ENCODE data around the gene SPOCK3.

DNA sequence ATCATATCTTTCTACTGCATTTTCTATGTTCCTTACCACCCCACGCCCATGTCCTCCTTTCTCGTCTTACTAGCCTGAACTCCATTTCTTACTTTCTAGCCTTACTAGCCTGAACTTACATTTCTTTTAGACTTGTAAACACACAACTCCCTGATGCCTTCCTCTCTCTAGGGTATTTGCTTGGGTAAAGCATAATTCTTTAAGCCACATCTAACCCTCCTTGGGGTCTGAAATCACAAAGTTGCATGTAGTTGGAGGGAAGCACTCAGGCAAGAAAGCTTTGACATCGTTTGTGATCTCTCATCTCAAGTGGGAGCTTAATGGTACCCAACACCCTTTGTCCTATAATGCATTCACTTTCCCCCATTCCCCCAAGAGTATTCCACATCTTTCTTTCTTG, 124.4 kb downstream of the SPOCK3 start:
- no peak for TF ChIP-seq FOXM1 (IDR thresholded peaks at IDR 0.05; ENCODE audit: borderline replicate concordance, low read depth)
- TF ChIP-seq, protein P1, sequence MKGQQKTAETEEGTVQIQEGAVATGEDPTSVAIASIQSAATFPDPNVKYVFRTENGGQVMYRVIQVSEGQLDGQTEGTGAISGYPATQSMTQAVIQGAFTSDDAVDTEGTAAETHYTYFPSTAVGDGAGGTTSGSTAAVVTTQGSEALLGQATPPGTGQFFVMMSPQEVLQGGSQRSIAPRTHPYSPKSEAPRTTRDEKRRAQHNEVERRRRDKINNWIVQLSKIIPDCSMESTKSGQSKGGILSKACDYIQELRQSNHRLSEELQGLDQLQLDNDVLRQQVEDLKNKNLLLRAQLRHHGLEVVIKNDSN (IDR thresholded peaks at IDR 0.05): no peak
- no peak for TF ChIP-seq NFIC (IDR thresholded peaks at IDR 0.05)
- TF ChIP-seq RAD21 (IDR thresholded peaks at IDR 0.05; ENCODE audit: low read depth): no peak
- TF ChIP-seq CEBPB (IDR thresholded peaks at IDR 0.05): no peak
- no peak for TF ChIP-seq TCF12 (IDR thresholded peaks at IDR 0.05; ENCODE audit: low read depth)
- no peak for TF ChIP-seq ZBTB7A (IDR thresholded peaks at IDR 0.05; ENCODE audit: low read depth)
- no peak for TF ChIP-seq CREB1 (IDR thresholded peaks at IDR 0.05; ENCODE audit: low read depth)
- TF ChIP-seq TAF1 (IDR thresholded peaks at IDR 0.05; ENCODE audit: low read depth): no peak
- TF ChIP-seq, protein P2, sequence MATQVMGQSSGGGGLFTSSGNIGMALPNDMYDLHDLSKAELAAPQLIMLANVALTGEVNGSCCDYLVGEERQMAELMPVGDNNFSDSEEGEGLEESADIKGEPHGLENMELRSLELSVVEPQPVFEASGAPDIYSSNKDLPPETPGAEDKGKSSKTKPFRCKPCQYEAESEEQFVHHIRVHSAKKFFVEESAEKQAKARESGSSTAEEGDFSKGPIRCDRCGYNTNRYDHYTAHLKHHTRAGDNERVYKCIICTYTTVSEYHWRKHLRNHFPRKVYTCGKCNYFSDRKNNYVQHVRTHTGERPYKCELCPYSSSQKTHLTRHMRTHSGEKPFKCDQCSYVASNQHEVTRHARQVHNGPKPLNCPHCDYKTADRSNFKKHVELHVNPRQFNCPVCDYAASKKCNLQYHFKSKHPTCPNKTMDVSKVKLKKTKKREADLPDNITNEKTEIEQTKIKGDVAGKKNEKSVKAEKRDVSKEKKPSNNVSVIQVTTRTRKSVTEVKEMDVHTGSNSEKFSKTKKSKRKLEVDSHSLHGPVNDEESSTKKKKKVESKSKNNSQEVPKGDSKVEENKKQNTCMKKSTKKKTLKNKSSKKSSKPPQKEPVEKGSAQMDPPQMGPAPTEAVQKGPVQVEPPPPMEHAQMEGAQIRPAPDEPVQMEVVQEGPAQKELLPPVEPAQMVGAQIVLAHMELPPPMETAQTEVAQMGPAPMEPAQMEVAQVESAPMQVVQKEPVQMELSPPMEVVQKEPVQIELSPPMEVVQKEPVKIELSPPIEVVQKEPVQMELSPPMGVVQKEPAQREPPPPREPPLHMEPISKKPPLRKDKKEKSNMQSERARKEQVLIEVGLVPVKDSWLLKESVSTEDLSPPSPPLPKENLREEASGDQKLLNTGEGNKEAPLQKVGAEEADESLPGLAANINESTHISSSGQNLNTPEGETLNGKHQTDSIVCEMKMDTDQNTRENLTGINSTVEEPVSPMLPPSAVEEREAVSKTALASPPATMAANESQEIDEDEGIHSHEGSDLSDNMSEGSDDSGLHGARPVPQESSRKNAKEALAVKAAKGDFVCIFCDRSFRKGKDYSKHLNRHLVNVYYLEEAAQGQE (IDR thresholded peaks at IDR 0.05; ENCODE audit: low read depth): no peak
- no peak for TF ChIP-seq EP300 (IDR thresholded peaks at IDR 0.05; ENCODE audit: borderline replicate concordance)
- no peak for TF ChIP-seq YY1 (IDR thresholded peaks at IDR 0.05; ENCODE audit: low read depth)
